Measurements from ENCODE around the gene RBM19.
"Not testable (repeated sequence)": the region's sequence is repeated elsewhere in the genome, so short reads cannot be mapped to it uniquely, and the experiment has no call there.

RBM19 gene

GRCh38 chr12:113825705-113826104, 140.4 kb downstream of the RBM19 start:
- no peak for DNase-seq

GRCh38 chr12:113823816-113824215, 142.3 kb downstream of the RBM19 start:
- no peak for DNase-seq

GRCh38 chr12:113823016-113823415, 143.1 kb downstream of the RBM19 start:
- no peak for DNase-seq

- no peak for DNase-seq
Measured at GRCh38 chr12:113820842-113821241, 145.3 kb downstream of the RBM19 start.

GRCh38 chr12:113820309-113820708, 145.8 kb downstream of the RBM19 start:
- DNase-seq: no peak

GRCh38 chr12:113819495-113819894, 146.6 kb downstream of the RBM19 start:
- no peak for DNase-seq

- DNase-seq: peak; percentile 16
Measured at GRCh38 chr12:113818833-113819232, 147.3 kb downstream of the RBM19 start.

- no peak for DNase-seq
Measured at GRCh38 chr12:113818283-113818682, 147.8 kb downstream of the RBM19 start.

GRCh38 chr12:113816866-113817265, 149.3 kb downstream of the RBM19 start:
- no peak for DNase-seq

GRCh38 chr12:113815031-113815430, 151.1 kb downstream of the RBM19 start:
- DNase-seq: no peak

- DNase-seq: no peak
Measured at GRCh38 chr12:113813229-113813541, 152.9 kb downstream of the RBM19 start.

- no peak for DNase-seq
Measured at GRCh38 chr12:113812411-113813228, 153.5 kb downstream of the RBM19 start.

GRCh38 chr12:113809462-113810220, 156.5 kb downstream of the RBM19 start:
- not testable (repeated sequence) for DNase-seq

GRCh38 chr12:113808095-113808951, 157.8 kb downstream of the RBM19 start:
- DNase-seq: no peak

GRCh38 chr12:113805673-113806072, 160.5 kb downstream of the RBM19 start:
- DNase-seq: no peak

- DNase-seq: no peak
Measured at GRCh38 chr12:113804961-113805600, 161.0 kb downstream of the RBM19 start.

- no peak for DNase-seq
Measured at GRCh38 chr12:113803759-113804140, 162.4 kb downstream of the RBM19 start.

GRCh38 chr12:113802966-113803758, 163.0 kb downstream of the RBM19 start:
- no peak for DNase-seq

- DNase-seq: no peak
Measured at GRCh38 chr12:113802000-113802749, 163.9 kb downstream of the RBM19 start.

GRCh38 chr12:113800201-113800600, 165.9 kb downstream of the RBM19 start:
- no peak for DNase-seq

- no peak for DNase-seq
Measured at GRCh38 chr12:113798552-113798951, 167.6 kb downstream of the RBM19 start.
